GM18508 (cell line): Measurements from ENCODE around the gene KLHL17.
"Not testable (repeated sequence)": the region's sequence is repeated elsewhere in the genome, so short reads cannot be mapped to it uniquely, and the experiment has no call there.

Experiments
- ATAC-seq: cut with Tn5 transposase; IDR thresholded peaks from one replicate; pipeline ENCODE4 v1.9.1; 2021; ENCODE audit warnings: moderate number of reproducible peaks; ENCODE audit not compliant: insufficient read depth, unreplicated experiment

KLHL17 gene

DNA sequence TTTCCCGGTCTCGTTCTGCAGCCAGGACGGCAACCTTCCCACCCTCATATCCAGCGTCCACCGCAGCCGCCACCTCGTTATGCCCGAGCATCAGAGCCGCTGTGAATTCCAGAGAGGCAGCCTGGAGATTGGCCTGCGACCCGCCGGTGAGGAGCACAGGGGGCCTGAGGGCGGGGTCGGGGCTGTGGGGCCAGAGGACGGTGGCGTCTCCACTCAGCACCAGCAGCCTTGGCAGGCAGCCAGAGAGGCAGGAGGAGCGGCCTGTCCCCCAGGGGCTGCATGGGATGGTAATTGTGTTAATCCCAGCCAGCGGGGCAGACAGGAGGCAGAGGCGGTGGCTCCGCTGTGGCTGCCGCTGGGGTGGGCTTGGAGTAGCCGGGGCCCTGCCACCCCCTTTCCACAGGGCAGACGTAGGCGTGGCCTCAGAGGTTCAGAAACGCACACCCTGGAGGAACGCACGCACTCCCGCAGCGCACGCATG lies 24.6 kb upstream of the KLHL17 start:
- no peak for ATAC-seq

DNA sequence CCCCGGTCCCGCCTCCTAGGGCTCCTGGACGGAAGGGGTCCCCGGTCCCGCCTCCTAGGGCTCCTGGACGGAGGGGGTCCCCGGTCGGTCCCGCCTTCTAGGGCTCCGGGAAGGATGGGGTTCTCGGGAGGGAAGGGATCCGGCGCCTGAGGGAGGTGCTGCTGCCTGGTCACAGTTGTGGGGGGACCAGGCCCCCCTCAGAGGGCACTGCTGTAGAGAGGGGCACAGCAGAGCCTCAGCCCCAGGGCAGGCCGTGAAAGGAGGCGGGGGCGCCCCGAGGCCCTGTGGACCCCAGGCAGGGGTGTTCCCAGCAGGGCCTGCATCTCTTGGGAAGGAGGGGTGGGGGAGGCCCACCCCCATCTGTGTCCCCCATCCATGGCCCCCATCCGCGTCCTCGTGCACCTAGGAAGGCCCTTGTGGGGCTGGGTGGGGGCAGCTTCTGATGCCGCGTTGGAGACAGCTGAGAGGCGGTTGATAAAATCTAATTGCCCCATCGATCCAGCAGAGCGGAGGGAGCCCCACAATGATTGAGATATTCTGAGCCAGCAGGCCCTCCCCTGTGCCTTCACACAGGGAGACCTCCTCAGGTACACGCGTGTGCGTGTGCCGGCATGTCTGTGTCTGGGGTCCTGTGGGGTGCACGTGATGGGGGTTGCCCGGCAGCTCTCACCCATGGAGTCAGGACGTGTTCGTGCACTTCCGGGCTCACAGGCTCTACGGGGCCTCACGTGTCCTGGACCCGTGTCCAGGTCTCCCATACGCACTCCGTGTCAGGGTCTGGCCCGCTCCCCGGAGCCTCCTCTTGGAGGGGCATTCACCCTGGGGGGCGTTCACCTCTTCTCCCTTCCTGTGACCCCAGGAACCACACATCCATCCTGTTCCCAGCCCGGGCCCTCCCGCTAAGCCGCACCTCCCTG lies 23.8 kb upstream of the KLHL17 start:
- no peak for ATAC-seq

- no peak for ATAC-seq
Measured at GRCh38 chr1:937521-937920, 22.9 kb upstream of the KLHL17 start.

GRCh38 chr1:938088-938683 lies 22.2 kb upstream of the KLHL17 start:
- ATAC-seq = no peak

DNA sequence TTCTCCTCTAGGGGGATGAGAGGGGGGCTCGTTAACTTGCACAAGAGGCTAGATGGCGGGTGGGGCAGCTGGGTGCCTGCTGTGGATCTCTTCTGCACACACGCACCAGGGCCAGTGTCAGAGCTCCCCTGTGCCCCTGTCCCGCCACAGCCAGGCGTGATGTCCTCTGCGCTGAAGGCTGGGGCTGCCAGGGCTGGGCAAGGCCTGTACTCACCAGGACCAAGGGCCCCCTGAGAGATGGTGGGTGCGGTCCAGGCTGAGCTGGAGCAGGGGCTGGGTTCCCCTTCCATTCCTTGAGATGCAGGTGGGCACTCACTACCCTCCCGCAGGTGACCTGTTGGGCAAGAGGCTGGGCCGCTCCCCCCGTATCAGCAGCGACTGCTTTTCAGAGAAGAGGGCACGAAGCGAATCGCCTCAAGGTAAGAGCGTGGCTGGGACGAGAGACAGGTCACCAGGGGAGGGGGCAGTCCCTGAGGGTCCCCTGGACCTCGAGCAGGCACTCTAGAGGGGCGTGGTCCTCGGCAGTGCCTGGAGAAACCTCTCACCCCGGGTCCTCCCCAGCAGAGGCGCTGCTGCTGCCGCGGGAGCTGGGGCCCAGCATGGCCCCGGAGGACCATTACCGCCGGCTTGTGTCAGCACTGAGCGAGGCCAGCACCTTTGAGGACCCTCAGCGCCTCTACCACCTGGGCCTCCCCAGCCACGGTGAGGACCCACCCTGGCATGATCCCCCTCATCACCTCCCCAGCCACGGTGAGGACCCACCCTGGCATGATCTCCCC lies 21.5 kb upstream of the KLHL17 start:
- ATAC-seq = no peak

DNA sequence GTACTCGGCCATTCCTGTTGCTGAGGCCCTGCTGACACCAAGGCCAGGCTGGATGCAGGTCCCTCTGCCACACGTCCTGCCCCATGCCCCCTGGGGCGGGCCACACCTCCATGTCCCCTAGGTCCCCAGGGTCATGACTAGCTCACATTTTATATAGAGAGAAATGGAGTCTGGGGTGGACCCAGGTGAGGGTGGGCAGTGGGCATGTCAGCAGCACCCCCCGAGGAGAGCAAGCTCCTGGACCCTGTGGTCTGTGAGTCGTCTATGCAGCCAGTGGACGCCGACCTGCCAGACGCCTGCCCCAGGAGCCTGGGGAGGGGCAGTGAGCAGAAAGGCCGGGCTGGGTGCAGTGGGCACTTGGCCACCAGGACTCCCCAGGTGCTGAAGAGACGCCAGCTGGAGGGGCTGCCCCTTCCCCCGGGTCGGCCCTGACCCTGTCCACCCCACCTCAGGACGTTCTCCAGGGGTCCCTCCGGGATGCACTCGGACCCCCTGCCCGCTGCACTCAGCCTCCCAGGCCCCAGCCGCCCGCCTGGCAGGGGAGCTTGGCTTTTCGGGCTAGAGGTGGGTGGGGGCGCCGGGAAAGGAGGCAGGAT lies 20.8 kb upstream of the KLHL17 start:
- no peak for ATAC-seq

DNA sequence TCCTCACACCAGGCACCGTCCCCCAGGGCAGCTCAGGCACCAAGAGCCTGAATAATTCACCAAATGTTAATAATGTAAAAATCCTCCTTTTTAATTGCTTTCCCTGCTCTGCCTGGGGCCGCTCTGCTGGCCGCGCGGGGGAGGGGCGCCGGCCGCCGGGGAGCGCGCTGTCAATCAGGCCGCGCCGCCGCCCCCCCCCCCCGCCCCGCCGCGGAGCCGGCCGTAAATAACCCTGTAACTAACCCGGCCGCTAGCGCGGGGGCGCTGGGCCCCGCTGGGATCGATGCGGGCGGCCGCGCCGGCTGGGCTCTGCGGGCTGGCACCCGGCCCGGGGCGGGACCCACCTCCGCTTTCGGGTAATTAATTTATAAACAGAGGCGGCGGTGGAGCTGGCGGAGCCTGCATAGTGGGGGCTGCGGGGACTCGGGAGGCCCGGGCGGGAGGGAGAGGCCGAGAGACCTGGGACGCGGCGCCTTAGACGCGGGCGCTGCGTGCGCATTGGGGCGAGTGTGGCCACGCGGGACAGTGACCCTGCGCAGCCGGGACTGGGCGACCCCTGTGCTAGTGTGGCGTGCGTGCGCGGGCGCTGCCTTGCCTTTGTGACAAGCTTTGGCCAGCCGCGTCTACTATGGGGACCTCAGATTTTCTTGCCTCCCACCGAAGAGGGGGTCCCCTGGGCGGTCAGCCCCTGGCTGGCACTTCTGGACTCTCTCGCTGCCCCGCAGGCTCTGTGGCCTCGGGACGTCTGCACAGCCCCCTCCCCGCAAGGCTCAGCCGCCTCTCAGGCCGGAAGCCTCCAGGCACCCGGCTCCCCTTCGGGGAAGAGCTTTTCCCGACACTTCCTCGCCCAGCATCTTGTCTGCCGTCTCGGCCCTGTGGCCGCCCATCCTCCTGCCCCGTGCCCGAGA lies 20.0 kb upstream of the KLHL17 start:
- ATAC-seq = no peak

DNA sequence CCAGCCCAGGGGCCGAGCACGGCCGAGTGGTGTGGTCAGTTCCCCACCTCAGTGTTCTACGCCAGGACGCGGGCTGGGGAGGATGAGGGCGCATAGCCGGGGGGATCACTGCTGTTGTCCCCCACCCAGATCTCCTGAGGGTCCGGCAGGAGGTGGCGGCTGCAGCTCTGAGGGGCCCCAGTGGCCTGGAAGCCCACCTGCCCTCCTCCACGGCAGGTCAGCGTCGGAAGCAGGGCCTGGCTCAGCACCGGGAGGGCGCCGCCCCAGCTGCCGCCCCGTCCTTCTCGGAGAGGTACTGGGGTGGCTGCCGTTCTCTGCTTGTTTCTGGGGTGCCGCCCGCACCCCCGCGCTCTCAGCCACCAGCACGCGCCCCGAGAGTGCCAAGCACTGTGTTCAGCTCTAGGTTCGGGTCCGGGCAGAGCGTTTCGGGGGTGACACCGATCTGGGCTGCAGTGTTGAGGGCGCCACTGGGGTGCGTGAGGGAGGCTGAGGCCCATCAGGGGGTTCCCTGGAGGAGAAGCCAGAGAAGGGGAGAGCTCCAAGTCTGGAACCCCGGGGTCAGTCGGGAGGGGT lies 19.3 kb upstream of the KLHL17 start:
- no peak for ATAC-seq

GRCh38 chr1:941588-942383 lies 18.6 kb upstream of the KLHL17 start:
- no peak for ATAC-seq

GRCh38 chr1:942411-942821 lies 18.0 kb upstream of the KLHL17 start:
- ATAC-seq = no peak

GRCh38 chr1:942864-943533 lies 17.4 kb upstream of the KLHL17 start:
- ATAC-seq = no peak

DNA sequence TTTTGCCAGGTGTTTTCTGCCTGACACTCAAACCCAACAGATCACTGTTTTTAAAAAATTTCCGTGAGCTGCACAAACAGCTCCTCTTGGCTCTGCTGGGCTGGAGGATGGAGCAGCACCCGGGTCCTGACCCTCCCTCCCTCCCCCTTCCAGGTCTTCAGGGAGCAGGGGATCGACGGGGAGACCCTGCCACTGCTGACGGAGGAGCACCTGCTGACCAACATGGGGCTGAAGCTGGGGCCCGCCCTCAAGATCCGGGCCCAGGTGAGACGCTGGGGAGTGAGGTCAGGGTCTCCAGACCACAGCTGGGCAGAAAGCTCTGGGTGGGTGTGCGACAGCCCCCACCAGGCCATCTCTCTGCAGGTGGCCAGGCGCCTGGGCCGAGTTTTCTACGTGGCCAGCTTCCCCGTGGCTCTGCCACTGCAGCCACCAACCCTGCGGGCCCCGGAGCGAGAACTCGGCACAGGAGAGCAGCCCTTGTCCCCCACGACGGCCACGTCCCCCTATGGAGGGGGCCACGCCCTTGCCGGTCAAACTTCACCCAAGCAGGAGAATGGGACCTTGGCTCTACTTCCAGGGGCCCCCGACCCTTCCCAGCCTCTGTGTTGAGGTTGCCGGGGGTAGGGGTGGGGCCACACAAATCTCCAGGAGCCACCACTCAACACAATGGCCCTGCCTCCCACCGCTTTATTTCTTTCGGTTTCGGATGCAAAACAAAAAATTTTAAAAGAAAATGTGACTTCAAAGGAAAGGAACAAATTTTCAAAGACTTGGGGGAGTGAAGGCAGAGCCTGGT lies 16.6 kb upstream of the KLHL17 start:
- ATAC-seq = no peak

DNA sequence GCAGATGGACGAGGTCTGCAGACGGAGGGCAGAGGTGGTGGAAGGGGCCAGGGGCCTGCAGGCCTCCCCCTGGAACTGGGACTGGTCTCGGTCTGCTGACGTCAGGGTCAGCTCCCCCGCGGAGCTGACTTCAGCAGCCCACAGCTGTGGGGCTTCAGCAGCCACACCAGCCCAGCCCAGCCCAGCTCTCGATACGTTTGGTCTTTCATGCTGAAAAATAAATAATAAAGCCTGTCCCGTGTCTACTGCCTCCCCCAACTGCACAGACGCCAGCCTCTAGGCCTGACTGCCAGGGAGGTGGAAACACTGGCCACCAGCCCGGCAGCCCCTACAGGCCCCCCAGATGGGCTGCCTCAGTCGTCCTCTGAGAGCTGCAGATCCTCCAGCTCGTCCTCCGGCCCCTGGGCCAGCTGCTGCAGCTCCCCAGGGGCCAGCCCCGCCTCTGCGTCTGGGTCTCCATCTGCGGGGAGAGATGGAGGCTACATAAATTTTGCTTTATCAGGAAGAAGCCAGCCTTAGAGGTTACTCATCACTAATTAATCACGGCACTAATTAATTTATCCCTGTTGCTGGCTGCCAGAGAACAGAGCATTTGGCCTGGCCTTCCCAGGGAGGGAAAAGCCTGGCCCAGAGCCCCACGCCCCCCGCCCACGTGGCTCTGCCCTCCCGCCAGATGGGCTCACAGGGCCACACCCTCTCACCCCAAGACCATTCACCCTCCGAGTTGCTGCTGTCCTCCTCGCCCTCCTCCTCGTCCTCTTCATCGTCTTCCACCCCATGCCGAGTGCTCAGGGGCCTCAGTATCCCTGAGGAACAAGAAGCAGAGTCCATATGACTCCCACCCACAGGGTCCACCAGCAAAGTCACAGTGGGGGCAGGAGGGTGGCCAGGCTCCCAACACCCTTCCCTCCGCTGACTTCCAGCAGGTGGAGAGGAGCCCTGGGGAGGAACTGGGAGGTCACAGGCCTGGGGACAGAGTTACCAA lies 15.8 kb upstream of the KLHL17 start:
- ATAC-seq = no peak

DNA sequence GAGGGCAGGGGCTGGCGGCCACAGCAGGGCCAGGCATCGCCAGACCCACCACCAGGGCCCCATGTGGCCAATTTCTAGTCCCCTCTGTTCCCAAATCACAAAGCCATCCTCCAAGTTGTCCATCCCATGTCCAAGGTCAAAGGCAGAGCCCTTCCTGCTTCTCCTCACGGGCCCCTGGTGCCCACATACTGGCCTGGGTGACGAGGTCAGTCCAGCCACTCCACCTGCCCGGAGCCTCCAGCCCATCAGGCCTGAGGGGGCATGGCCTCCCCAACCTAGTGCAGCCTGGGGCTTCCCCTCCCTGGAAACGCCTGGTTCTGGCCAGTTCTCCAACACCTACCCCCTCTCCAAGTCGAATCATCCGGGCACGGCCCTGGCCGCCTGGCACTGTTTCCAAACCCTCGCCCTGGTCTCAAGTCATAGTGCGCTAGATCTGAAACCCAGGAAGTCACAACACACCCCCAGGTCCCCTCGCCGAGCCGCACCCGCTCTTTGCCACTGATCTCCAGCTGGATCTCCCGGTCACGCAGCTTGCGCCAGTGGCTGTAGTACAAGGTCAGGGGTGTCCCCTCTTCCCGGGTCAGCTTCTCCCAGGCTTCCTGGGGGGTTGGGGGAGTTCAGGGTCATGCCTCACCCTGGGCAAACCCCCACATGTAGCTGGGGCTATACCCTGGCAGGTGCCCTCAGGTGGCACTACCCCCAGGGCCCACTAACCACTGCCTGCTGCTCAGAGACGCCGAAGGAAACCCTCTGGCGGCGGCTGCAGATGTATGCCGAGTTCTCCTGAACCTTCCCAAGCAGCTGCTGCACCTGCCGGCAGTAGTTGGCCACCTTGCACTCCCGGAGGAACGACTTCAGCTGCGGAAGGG lies 14.5 kb upstream of the KLHL17 start:
- ATAC-seq = no peak

GRCh38 chr1:946811-947210 lies 13.6 kb upstream of the KLHL17 start:
- ATAC-seq = not testable (repeated sequence)
